LHCN-M2 (cell line): ENCODE measurements around the gene TNFSF15. TPM values are rescaled to one million over a fixed set of nuclear protein-coding genes. Genes with fewer than 3 reads are reported as not detected.
"Not testable (repeated sequence)": the region's sequence is repeated elsewhere in the genome, so short reads cannot be mapped to it uniquely, and the experiment has no call there.

Experiments used
- DNase-seq: peaks from one replicate; pipeline ENCODE4 v3.0.0-alpha.2; 2012; ENCODE audit warnings: low read depth
- total RNA-seq: library from RNA; depleted of rRNA; stranded (reverse); fragments of >200 nt; gene quantifications from 2 replicates; pipeline ENCODE4 v1.2.3, GENCODE V29; 2014; rRNA removed

Gene TNFSF15
- total RNA-seq, 1 experiment from 2014 or later: 0.06 TPM

DNA sequence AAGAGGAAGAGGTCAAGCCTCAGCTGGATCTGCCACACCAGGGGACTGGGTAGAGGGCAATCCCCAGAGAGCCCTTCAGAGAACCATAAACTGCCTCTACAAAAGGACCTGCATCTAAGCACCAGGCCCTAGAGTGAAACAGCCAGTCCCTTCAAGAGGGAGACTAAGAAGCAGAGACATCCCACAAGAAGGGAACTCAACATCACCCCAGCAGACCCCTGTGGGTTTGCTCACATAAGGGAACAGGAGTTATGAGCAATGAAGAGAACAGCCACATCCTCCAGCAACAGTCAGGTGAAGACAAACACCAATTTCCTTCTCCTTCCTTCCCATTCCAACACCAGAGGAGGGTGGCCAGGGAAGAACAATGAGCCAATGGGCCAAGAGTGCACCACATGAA, 48.9 kb downstream of the TNFSF15 start:
- DNase-seq: no peak

DNA sequence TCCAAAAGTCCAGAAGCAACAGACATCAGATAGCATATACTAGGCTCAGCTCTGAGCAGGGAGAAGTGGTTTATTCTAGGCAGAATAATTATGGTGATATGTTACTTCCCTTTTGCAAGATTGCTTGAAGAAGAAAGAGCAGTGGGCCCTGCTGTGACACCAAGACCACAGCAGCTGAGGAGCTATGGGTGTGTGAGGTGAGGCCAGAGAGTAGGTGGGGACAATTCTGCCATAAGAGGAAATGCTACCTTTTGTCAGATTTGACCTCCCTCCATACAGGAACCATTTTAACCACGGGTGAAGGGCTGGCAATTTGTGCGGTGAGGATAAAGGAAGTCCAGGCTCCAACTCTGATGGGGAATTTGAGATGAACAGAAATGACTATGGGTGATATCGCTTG, 51.3 kb downstream of the TNFSF15 start:
- DNase-seq: no peak

DNA sequence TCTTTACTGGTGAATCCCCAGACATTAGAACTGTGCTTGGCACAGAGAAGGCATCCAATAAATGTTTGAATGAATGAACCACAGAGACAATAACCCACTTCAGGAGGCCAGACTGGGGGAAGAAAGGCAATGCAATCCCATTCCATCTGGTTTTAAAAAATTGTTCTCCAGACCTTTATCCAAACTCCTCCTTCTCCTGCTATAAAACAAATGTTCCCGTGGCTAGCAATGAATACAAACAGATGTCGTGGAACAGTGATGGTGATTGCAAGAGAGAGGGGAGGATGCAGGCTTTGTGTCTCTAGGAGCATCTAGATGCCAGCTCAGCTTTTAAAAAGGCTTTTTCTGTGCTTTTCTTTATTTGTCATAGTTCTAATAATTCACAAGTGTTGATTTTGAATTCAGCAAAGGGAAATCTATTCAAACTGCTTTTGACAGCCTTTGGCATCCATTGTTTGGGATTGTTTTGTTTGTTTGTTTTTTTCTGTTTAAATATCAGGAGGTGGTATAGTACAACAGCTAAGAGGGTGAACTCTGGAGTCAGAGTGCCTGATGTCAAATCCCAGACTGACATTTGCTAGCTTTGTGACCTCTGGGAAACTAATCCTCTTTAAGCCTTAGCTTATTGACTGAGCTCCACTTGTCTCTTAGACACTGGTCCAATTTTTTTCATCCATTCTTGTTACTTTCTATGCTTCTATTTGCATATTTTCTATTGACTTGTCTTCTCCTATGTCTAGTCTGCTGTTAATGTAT, 59.1 kb downstream of the TNFSF15 start:
- peak; percentile 42 for DNase-seq

DNA sequence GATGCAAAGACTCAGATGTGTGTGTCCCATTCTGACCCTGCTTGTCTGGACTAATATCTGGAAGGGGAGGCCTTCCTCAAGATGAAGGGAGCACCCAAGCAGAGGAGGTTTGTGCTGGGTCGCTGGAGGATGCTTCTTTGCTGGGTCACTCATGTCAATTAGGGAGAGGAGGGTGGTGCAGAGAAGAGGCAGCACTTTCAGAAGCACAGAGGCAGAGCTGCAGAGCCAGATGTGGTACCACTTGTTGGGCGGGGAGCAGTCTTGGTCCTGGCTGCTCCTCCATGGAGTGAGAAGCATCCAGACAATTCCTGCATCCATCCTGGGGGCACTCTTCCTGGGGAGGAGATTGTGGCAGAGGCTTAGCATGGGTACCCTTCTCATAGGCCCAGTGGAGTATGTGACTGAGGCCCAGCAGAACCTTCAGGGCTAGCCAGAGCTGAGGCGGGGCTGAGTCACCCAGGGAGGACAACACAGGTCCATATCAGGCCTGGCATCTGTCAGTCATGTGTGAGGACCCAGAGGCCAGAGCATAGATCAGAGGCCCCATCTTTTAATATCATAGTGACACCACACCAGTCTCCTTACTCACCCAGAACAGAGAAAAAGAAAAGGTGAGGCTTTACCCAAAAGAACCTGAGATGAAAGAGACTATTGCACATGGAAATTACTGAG, 59.8 kb downstream of the TNFSF15 start:
- no peak for DNase-seq

DNA sequence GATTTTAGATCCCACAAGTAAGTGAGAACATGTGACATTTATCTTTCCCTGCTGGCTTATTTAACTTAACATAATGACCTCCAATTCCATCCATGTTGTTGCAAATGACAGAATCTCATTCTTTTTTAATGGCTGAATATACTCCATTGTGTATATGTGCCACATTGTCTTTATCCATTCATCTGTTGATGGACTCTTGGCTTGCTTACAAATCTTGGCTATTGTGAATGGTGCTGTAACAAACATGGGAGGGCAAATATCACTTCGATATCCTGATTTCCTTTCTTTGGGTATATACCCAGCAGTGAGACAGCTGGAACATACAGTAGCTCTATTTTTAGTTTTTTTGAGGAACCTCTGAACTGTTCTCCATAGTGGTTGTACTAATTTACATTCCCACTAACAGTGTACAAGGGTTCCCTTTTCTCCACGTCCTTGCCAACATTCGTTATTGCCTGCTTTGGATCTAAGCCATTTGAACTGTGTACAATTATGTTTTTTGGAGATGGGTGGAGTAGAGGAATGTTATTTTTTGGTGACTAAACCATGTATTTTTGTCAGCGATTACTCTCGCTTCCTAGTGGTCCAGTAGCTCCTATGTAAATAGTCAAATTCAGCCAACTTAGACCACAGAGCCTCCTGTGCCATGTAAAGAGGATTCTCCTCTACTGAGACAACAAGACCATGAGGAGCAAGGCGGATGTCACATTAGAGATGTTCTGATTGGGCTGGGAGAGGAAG, 60.6 kb downstream of the TNFSF15 start:
- DNase-seq: peak; percentile 60

DNA sequence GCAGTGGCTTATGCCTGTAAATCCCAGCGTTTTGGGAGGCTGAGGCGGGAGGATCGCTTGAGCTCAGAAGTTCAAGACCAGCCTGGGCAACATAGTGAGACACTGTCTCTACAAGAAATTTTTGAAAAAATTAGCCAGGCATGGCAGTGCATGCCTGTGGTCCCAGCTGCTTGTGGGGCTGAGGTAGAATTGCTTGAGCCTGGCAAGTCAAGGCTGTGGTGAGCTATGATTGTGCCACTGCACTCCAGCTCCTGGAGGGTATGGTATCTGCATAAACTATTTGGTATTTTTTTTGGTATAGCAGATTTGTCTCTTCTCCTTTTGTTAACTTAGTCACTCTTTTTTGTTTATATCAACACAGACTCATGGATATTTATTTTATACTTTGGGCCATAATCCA, 62.4 kb downstream of the TNFSF15 start:
- DNase-seq: peak; percentile 14

DNA sequence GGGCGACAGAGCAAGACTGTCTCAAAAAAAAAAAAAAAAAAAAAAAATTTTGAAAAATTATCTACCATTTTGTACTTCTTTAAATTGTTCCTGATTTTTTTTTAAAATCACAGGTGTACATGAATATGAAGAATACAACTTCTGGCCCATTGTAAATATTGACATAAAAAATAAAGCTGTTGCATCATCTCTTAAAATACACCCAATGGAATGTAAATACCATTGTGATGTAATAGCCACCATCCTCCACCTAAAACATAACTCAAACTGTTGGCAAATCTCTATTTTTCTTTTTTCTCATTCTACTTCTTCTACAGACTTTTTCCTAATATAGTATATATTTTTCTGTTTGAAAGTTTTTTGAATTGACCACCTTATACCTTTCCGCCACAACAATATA, 62.9 kb downstream of the TNFSF15 start:
- no peak for DNase-seq

DNA sequence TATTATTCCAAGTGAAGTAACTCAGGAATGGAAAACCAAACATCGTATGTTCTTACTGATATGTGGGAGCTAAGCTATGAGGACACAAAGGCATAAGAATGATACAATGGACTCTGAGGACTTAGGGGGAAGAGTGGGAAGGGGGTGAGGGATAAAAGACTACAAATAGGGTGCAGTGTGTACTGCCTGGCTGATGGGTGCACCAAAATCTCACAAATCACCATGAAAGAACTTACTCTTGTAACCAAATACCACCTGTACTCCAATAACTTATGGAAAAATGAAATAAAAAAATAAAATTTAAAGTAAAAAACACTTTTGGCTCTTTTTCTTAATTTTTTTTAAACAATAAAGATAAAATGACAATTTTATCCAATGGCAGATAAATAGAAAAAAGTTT, 64.3 kb downstream of the TNFSF15 start:
- DNase-seq: not testable (repeated sequence)

DNA sequence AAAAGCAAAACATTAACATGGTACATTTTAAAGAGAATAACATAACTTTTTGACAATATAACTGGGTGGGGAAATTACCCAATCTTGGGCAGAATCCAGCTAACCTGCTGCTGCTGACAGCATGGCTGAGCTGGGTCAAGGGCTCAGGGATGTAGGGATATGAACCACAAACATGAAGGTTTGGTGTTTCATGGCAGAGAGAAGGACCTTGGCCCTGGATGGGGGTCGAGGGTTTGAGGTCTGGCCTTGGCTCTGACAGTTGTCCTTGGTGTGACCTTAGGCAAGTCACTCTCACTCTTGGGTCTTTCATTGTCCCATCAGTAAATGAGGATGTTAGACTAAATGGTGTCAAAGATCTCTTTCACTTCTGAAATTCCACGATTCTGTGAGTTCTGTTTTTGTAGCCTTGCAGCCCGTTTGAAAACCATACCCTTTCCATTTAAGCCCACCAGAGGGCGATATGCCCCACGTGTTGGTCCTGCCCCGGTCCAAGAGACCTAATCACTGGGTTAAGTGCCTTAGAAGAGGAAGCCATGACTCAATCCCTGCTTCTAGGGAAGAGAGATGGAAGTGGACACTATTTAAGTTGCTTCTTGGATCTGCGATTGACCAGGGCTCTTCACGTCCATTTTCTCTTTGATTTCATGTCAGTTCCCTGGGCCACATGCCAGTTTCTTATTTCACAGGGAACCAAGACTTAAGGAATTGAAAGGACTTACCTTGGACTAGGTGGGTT, 67.1 kb downstream of the TNFSF15 start:
- DNase-seq: peak; percentile 82

DNA sequence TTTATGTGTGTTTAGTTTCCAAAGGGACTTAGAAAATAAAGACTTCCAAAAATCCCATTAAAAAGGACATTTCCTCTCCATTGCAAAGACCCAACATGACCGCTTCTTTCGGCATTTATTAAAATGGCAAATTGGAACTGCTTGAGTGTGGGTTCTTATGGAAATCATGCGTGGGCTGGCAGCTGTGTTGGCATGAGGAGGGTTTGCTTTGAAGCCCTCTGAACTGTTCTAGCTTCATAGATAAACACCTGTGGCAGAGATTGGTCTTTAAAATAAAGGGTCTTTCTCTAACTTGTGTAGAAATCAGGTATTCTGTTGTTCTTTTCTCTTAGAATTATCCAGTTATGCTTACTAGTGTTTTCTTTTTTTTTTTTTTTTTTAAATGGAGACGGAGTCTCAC, 68.0 kb downstream of the TNFSF15 start:
- DNase-seq: no peak

DNA sequence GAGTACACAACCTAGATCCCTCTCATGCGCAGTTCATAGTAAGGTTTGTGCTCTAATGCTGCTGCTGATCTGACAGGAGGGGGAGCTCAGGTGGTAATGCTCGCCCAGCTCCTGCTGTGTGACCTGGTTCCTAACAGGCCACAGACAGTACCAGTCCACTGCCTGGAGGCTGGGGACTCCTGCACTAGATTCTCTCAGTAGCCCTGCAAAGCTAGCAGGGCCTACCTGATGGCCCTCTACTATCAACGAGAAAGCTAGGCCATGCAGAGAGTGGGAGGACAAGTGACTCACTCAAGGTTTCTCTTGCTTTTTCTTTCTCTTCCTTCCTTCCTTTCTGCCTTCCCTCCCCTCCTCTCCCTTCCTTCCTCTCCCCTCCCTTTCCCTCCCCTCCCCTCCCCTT, 68.7 kb downstream of the TNFSF15 start:
- DNase-seq: no peak

DNA sequence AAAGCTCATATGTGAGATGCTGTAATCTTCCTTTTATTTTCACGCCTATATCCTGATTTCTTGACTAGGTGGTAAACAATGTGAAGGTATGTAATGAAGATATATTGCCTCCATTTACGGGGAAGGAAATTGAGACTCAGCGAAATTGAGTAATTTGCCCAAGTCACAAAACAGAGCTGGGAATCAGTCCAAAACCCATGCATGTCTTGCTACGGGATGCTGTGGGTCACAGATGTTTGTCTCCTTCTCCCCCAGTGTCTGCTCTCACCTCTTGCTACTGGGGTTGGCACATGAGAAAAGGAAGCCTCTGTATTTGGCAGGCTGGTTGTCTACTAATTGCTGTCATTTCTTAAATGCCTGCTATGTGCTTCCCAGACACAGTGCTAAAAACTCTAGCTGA, 70.1 kb downstream of the TNFSF15 start:
- no peak for DNase-seq

DNA sequence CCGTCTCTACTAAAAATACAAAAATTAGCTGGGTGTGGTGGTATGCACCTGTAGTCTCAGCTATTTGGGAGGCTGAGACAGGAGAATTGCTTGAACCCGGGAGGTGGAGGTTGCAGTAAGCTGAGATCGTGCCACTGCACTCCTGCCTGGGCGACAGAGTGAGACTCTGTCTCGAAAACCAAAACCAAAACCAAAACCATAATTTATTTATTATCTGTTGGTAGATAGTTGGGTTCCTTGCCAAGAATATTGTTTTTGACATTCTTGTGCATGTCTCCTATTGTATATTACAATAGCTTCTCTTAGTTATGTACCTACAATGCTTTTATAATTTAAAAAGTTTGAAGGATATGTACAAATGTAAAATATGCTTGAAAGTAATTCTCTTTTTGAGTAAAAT, 70.7 kb downstream of the TNFSF15 start:
- DNase-seq: not testable (repeated sequence)

Other genes with a start within 250 kb of the TNFSF15 start
- gene ATP6V1G1, start 218.3 kb downstream of the TNFSF15 start, total RNA-seq: 117 and 126 TPM in 2 replicates
- 2.1 and 3.4 TPM in 2 replicates for gene TMEM268, start 194.7 kb downstream of the TNFSF15 start, total RNA-seq
- gene TEX53, start 148.2 kb downstream of the TNFSF15 start, total RNA-seq: not detected in 2 replicates
- not detected in 2 replicates for gene TEX48, start 123.8 kb downstream of the TNFSF15 start, total RNA-seq
- not detected in 2 replicates for gene TNFSF8, start 124.6 kb upstream of the TNFSF15 start, total RNA-seq